ENCODE measurements around the gene GPATCH2. TPM values are rescaled to one million over a fixed set of nuclear protein-coding genes. Genes with fewer than 3 reads are reported as not detected.
"Not testable (repeated sequence)": the region's sequence is repeated elsewhere in the genome, so short reads cannot be mapped to it uniquely, and the experiment has no call there.

The GPATCH2 gene
- total RNA-seq, 2 experiments from 2014 or later: 8.6 to 10.0 TPM

DNA sequence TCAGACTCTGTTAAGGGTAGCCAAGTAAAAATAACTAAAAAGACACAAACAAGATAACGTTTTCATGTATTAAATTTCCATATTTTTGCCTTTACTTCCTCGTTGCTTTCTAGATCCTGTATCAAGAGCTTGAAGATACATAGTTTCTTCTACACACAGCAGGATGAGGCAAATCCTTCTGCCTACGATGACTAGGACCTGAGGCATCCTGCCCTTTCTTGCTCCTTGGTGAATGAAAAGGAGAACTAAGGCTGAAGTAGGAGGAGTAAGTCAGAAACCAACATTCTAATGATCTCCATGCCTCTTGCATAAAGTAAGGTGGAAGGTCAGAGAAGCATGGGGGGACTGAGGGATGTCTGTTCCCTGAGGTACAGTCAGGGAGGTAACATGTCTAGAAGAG lies 102.6 kb downstream of the GPATCH2 start:
- peaks cover 2% of the 10 kb centered on the region for H3K9me3 Mint-ChIP-seq (ENCODE audit: low read depth)
- DNase-seq (no peak), ATAC-seq (no peak)
- no peaks in the 10 kb centered on the region for H3K27me3 Mint-ChIP-seq
- no peak overlapping the region for H3K4me3 Mint-ChIP-seq
- no peak overlapping the region for H3K27ac Mint-ChIP-seq
- H3K36me3 Mint-ChIP-seq: peaks cover 4% of the 10 kb centered on the region
- CTCF ChIA-PET: no interaction called here
- H3K4me1 Mint-ChIP-seq: no peaks in the 10 kb centered on the region

DNA sequence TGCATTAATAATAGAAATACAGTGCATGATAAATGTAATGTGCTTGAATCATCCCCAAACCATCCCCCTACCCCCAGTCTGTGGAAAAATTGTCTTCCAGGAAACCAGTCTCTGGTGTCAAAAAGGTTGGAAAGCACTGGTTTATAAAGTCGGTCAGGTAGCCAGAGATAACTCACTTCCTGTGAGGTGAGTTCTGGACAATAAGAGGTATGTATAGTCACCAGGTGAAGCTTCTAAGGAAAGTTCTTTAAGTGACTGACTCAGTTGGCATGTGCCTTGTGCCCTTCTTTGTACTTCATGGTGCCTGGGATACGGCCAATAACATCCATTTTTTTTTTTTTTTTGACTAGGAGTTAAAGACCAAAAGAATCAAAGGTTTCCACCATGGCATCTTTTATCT lies 103.7 kb downstream of the GPATCH2 start:
- CTCF ChIA-PET: no interaction called here
- peaks cover 2% of the 10 kb centered on the region for H3K9me3 Mint-ChIP-seq (ENCODE audit: low read depth)

DNA sequence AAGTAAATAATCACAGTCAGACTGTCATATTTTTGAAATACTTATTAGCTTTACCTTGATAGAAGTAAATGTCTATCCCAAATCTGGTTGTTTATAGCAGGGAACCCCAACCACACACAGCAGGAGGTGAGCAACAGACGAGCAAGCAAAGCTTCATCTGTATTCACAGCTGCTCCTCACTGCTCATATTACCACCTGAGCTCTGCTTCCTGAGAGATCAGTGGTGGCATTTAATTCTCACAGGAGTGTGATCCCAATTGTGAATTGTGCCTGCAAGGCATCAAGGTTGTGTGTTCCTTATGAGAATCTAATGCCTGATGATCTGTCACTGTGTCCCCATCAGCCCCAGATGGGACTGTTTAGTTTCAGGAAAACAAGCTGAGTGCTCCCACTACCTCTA lies 104.3 kb downstream of the GPATCH2 start:
- no peak overlapping the region for H3K4me3 Mint-ChIP-seq

More for the DNA sequence above, 103.7 kb downstream of the GPATCH2 start:
- no peak overlapping the region for H3K4me3 Mint-ChIP-seq
- H3K27me3 Mint-ChIP-seq: no peaks in the 10 kb centered on the region
- no peak for DNase-seq
- H3K27ac Mint-ChIP-seq: no peak overlapping the region
- no peak for ATAC-seq
- H3K36me3 Mint-ChIP-seq: peaks cover 3% of the 10 kb centered on the region
- H3K4me1 Mint-ChIP-seq: no peaks in the 10 kb centered on the region

DNA sequence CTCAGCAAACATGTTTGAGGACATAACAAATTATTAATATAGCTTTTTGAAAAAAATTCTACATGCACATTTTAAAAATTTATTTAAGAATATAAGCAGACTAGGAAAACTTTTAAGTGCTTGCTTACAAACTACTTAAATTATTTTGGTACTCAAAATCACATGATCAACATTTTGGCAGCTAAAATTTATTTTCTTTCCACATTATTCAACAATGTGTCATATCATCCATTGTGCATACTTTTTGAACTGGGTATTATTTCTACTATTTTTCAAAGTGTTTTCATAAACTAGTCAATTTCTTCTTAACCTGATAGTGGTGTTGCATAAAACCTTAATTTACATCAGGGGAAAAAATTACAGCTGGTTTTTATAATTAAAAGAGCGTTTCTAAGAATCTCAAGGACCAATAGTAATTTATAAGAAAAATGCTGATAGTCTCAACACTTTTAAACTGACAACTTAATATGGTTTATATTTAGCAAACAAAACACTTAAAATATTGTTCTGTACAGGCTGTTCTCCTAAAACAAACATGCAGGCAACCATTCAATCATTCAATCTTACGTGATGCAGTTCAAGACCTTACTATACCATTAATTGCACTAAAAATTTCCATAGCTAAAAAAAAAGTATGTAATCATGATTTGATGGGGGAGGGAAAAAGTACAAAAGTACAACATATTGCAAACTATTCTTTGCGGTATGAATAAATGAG lies 105.0 kb downstream of the GPATCH2 start:
- no peaks in the 10 kb centered on the region for H3K4me1 Mint-ChIP-seq
- H3K9me3 Mint-ChIP-seq (ENCODE audit: low read depth): peaks cover 2% of the 10 kb centered on the region
- DNase-seq: no peak
- no peak for ATAC-seq
- peaks cover 3% of the 10 kb centered on the region for H3K36me3 Mint-ChIP-seq
- H3K27ac Mint-ChIP-seq: no peak overlapping the region
- no peak overlapping the region for H3K4me3 Mint-ChIP-seq
- H3K27me3 Mint-ChIP-seq: no peaks in the 10 kb centered on the region
- CTCF ChIA-PET: no interaction called here

More for the DNA sequence above, 104.3 kb downstream of the GPATCH2 start:
- no peaks in the 10 kb centered on the region for H3K27me3 Mint-ChIP-seq
- no peaks in the 10 kb centered on the region for H3K4me1 Mint-ChIP-seq
- H3K36me3 Mint-ChIP-seq: peaks cover 3% of the 10 kb centered on the region
- peaks cover 2% of the 10 kb centered on the region for H3K9me3 Mint-ChIP-seq (ENCODE audit: low read depth)
- DNase-seq (no peak), ATAC-seq (no peak)
- CTCF ChIA-PET: no interaction called here
- H3K27ac Mint-ChIP-seq: no peak overlapping the region

DNA sequence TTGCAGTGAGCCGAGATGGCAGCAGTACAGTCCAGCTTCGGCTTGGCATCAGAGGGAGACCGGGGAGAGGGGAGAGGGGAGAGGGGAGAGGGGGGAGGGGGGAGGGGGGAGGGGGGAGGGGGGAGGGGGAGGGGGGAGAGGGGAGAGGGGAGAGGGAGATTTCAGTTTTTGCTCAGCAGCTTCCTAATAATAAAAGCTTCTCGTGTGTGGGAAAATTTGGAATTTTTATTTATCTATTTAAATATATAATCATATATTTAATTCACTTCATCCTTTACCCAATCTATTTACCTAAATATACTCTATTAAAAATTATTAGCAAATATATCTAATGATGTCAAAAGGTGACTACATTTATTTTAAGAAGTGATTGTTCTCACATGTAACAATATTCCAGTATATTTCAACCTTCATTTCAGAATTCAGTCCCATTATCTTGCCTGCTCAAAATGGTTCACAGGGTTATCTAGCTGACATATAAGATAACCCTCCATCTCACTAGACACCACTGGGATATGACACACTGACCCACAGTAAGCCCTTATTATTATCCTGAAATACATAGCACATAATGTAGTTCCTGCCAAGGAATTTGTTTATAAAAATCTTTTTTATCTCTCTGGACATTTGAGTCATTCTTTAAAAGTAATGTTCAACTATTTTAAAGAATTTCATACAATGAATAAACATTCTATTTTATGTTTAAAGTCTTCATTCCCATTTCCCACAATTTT lies 105.9 kb downstream of the GPATCH2 start:
- Mint-ChIP-seq H3K27me3 (no peaks in the 10 kb centered on the region), H3K36me3 (peaks cover 3% of the 10 kb centered on the region), H3K27ac (no peak overlapping the region), H3K4me1 (no peaks in the 10 kb centered on the region), H3K9me3 (ENCODE audit: low read depth) (no peaks in the 10 kb centered on the region), H3K4me3 (no peak overlapping the region)
- ATAC-seq (no peak), DNase-seq (no peak)
- CTCF ChIA-PET: no interaction called here

DNA sequence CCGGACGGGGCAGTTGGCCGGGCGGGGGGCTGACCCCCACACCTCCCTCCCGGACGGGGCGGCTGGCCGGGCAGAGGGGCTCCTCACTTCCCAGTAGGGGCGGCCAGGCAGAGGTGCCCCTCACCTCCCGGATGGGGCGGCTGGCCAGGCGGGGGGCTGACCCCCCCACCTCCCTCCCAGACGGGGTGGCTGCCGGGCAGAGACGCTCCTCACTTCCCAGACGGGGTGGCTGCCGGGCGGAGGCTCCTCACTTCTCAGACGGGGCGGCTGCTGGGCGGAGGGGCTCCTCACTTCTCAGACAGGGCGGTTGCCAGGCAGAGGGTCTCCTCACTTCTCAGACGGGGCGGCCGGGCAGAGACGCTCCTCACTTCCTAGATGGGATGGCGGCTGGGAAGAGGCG lies 107.0 kb downstream of the GPATCH2 start:
- CTCF ChIA-PET; H3K27me3 Mint-ChIP-seq; H3K4me1 Mint-ChIP-seq; ATAC-seq; H3K9me3 Mint-ChIP-seq (ENCODE audit: low read depth); H3K36me3 Mint-ChIP-seq; H3K27ac Mint-ChIP-seq; H3K4me3 Mint-ChIP-seq; DNase-seq: not testable (repeated sequence)

DNA sequence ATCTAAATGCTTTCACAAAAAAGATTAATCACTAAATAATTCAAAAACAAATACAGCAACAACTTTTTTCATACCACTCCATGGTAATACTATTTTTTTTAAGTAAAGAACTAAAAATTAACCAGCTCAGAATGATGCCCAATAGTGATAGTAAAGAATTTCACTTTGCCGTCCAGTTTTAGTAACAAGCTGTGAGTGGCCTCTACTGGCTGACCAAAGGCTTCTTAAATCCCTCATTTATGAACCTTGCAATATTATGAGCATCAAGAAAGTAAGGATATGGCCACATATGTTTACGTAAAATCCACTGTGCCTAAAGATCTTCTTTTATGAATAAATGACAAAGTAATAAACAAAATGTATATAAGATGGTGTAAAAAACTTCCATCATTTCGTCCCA lies 108.6 kb downstream of the GPATCH2 start:
- CTCF ChIA-PET: no interaction called here
- DNase-seq (no peak), ATAC-seq (no peak)
- Mint-ChIP-seq H3K27ac (no peak overlapping the region), H3K27me3 (no peaks in the 10 kb centered on the region), H3K4me3 (no peak overlapping the region), H3K36me3 (no peaks in the 10 kb centered on the region), H3K9me3 (ENCODE audit: low read depth) (no peaks in the 10 kb centered on the region), H3K4me1 (no peaks in the 10 kb centered on the region)

DNA sequence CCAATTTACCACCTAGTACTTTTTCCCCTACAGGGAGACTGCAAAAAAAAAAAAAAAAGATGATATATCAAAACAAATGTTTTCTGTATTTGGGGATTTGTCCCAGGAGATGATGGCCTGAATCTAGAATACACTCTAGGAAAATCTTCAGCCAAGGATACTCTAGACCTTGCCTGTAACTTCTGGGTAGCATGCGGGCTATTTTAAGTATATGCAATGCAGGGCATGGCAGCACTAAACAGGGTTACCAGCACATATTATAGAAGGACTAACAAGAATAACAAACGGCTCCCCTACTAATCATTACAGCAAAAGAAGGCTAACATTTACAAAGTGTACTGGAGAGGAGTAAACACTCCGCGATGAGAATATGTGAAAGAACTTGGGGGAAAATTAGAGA lies 109.6 kb downstream of the GPATCH2 start:
- ATAC-seq (no peak), DNase-seq (no peak)
- Mint-ChIP-seq H3K27ac (no peak overlapping the region), H3K36me3 (no peaks in the 10 kb centered on the region), H3K4me1 (no peaks in the 10 kb centered on the region), H3K9me3 (ENCODE audit: low read depth) (no peaks in the 10 kb centered on the region), H3K4me3 (no peak overlapping the region), H3K27me3 (no peaks in the 10 kb centered on the region)
- CTCF ChIA-PET: no interaction called here

DNA sequence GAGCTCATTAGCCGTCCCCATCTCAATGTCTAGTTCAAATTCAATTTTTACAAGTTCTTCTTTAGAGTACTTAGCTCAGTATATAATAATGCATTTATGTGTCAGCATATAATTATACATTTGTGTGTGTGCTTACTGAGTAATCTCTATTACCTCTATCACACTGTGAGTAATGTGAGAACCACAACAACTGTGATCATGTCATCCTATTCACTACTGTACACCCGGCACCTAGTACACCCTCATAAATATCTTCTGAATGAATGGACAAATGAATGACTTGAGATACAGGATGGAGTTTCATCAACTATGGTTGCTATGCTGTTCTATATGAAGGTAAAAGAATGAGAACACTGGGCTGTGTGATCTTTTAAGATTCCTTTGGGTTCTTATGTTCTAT lies 124.0 kb downstream of the GPATCH2 start:
- Mint-ChIP-seq H3K4me1 (no peaks in the 10 kb centered on the region), H3K36me3 (peaks cover 4% of the 10 kb centered on the region), H3K27me3 (no peaks in the 10 kb centered on the region), H3K4me3 (no peak overlapping the region), H3K9me3 (ENCODE audit: low read depth) (no peaks in the 10 kb centered on the region), H3K27ac (no peak overlapping the region)
- ATAC-seq (no peak), DNase-seq (no peak)
- CTCF ChIA-PET: no interaction called here

DNA sequence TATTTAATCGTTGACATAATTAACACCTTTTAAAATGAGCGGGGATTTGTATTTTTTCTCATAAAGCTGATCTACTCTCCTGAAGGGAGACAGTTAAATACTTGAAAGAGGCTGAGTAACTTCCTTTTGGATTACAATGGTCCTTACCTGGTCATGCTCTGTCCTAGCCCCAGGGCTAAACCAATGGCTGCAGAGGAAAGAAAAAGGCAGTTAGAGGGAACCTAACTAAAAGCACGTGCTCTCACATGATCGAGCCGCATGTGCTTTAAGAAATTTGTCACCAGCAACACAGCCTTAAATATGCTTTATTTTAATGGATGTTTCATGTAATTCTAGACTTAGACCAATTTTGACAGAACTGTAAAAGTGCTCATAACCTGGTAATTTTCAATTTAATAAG lies 132.7 kb downstream of the GPATCH2 start:
- peaks cover 5% of the 10 kb centered on the region for H3K36me3 Mint-ChIP-seq
- no peak for DNase-seq
- CTCF ChIA-PET: no interaction called here
- no peaks in the 10 kb centered on the region for H3K27me3 Mint-ChIP-seq
- no peak overlapping the region for H3K27ac Mint-ChIP-seq
- no peaks in the 10 kb centered on the region for H3K9me3 Mint-ChIP-seq (ENCODE audit: low read depth)
- no peak for ATAC-seq
- peaks cover 13% of the 10 kb centered on the region for H3K4me1 Mint-ChIP-seq
- no peak overlapping the region for H3K4me3 Mint-ChIP-seq

DNA sequence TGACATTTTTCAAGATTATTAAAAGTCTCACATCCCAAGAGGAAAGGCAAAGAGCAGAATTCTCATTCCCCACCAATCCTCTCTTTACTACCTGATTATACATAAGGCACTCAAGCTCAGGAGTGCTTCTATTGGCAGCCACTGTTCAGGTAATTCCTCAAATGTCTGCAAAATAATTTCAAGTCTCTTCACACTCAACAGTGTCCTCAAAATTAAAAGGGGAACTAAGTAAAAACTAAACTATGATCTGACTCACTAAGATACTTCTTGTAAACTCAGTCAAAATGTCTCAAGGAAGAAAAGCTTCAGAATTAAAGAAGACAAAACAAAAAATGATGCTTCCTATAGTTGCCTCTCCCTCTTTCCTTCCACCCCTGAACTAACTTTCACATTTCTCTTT lies 135.6 kb downstream of the GPATCH2 start:
- H3K27me3 Mint-ChIP-seq: no peaks in the 10 kb centered on the region
- H3K9me3 Mint-ChIP-seq (ENCODE audit: low read depth): no peaks in the 10 kb centered on the region
- no peak overlapping the region for H3K4me3 Mint-ChIP-seq
- DNase-seq: no peak
- H3K4me1 Mint-ChIP-seq: peaks cover 13% of the 10 kb centered on the region
- H3K27ac Mint-ChIP-seq: no peak overlapping the region
- H3K36me3 Mint-ChIP-seq: peaks cover 7% of the 10 kb centered on the region
- ATAC-seq: no peak
- CTCF ChIA-PET: no interaction called here

DNA sequence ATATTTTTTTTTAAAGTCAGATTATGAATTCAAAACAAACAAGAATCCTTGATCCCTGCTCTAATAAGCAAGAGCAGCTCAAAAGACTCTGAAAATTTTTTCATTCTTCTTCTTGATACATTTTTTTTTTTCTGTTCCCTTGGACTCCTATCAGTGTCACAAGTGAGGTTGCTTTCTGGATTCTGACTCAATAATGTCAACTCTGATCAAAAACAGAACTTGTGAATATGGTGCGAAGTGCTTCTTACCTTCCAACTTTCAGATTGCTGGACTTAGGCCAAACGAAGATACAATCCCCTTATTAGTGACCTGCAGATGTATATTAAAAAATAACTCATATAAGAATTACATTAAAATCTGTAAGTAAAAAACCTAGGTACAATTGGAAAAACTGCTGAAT lies 136.1 kb downstream of the GPATCH2 start:
- ATAC-seq: no peak
- peaks cover 7% of the 10 kb centered on the region for H3K36me3 Mint-ChIP-seq
- CTCF ChIA-PET: no interaction called here
- no peak for DNase-seq
- H3K27ac Mint-ChIP-seq: no peak overlapping the region
- no peaks in the 10 kb centered on the region for H3K27me3 Mint-ChIP-seq
- H3K4me1 Mint-ChIP-seq: peaks cover 13% of the 10 kb centered on the region
- no peak overlapping the region for H3K4me3 Mint-ChIP-seq
- H3K9me3 Mint-ChIP-seq (ENCODE audit: low read depth): no peaks in the 10 kb centered on the region

DNA sequence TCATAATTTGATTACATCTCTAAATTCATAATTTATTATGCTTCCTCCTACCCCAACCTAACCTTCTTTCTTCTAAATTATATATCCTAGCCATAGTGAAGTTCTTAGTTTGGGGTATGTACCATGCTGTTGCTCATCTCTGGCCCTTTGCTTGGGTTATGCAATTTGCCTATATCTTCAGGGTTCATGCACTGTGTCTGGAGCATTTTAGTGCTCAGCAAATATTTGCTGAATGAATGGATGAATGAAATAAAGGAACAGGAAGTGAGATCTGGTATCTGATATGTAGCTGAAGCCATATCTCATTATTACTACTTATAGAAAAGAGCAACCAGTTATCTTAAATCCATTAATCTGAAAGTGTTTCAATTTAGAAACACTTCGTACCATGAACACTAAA lies 137.6 kb downstream of the GPATCH2 start:
- Mint-ChIP-seq H3K27ac (no peak overlapping the region), H3K4me1 (peaks cover 13% of the 10 kb centered on the region), H3K36me3 (peaks cover 7% of the 10 kb centered on the region), H3K4me3 (no peak overlapping the region), H3K9me3 (ENCODE audit: low read depth) (no peaks in the 10 kb centered on the region), H3K27me3 (no peaks in the 10 kb centered on the region)
- CTCF ChIA-PET: no interaction called here
- no peak for ATAC-seq
- no peak for DNase-seq

DNA sequence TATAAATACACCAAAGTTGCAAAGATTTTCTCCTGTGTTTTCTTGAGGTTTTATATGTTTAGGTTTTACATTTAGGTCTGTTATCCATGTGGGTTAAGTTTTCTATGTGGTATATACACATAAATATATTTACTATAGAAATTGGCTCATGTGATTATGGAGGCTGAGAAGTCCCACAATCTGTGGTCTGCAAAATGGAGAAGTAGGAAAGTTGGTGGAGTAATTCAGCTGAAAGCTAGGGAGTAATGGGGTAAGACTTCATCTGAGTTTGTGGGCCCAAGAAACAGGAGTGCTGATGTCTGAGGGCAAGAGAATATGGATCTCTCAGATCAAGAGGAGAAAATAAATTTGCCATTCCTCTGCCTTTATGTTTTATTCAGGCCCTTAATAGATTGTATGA lies 146.0 kb downstream of the GPATCH2 start:
- CTCF ChIA-PET: no interaction called here
- no peak overlapping the region for H3K27ac Mint-ChIP-seq
- H3K4me1 Mint-ChIP-seq: peaks cover 33% of the 10 kb centered on the region
- peaks cover 9% of the 10 kb centered on the region for H3K9me3 Mint-ChIP-seq (ENCODE audit: low read depth)
- H3K27me3 Mint-ChIP-seq: no peaks in the 10 kb centered on the region
- DNase-seq: no peak
- H3K36me3 Mint-ChIP-seq: peaks cover 23% of the 10 kb centered on the region
- no peak overlapping the region for H3K4me3 Mint-ChIP-seq
- no peak for ATAC-seq
